Rectal smooth muscle tissue (tissue), 1 donor: ENCODE results near the gene SKI.

Source experiments
- H3K27ac ChIP-seq: one replicate; pipeline ENCODE4 v1.7.0; 2013; ENCODE audit warnings: low read depth, low read length, inconsistent platforms
- H3K27me3 ChIP-seq: one replicate; pipeline ENCODE4 v1.7.0; 2013; ENCODE audit warnings: low read length; ENCODE audit not compliant: control insufficient read depth, insufficient read depth
- H3K36me3 ChIP-seq: one replicate; pipeline ENCODE4 v1.7.0; 2013; ENCODE audit warnings: low read length; ENCODE audit not compliant: control insufficient read depth, insufficient read depth
- H3K4me1 ChIP-seq: one replicate; pipeline ENCODE4 v1.7.0; 2013; ENCODE audit warnings: low read length; ENCODE audit not compliant: control insufficient read depth, insufficient read depth
- H3K4me3 ChIP-seq: one replicate; pipeline ENCODE4 v1.7.0; 2013; ENCODE audit warnings: low read length
- H3K9ac ChIP-seq: one replicate; pipeline ENCODE4 v1.7.0; 2013; ENCODE audit warnings: low read length

Gene SKI

GRCh38 chr1:2307064-2307605, 79.0 kb downstream of the SKI start:
- Histone ChIP-seq H3K27ac (no peak overlapping the region), H3K36me3 (peaks cover 29% of the 10 kb centered on the region)

GRCh38 chr1:2307972-2308371, 79.9 kb downstream of the SKI start:
- Histone ChIP-seq H3K4me3 (no peak overlapping the region), H3K9ac (no peak overlapping the region), H3K4me1 (peaks cover 34% of the 10 kb centered on the region), H3K36me3 (peaks cover 29% of the 10 kb centered on the region), H3K27me3 (no peaks in the 10 kb centered on the region), H3K27ac (no peak overlapping the region)

More at GRCh38 chr1:2307064-2307605, 79.0 kb downstream of the SKI start:
- Histone ChIP-seq H3K27me3 (no peaks in the 10 kb centered on the region), H3K9ac (no peak overlapping the region), H3K4me1 (peaks cover 25% of the 10 kb centered on the region), H3K4me3 (no peak overlapping the region)

- peaks cover 25% of the 10 kb centered on the region for H3K36me3 ChIP-seq
- no peaks in the 10 kb centered on the region for H3K27me3 ChIP-seq
- no peak overlapping the region for H3K9ac ChIP-seq
- no peak overlapping the region for H3K27ac ChIP-seq
- peaks cover 43% of the 10 kb centered on the region for H3K4me1 ChIP-seq
- no peak overlapping the region for H3K4me3 ChIP-seq
These were observed 80.7 kb downstream of the SKI start for GRCh38 chr1:2308844-2309243.

GRCh38 chr1:2310332-2311183, 82.4 kb downstream of the SKI start:
- H3K36me3 ChIP-seq: peaks cover 18% of the 10 kb centered on the region
- H3K9ac ChIP-seq: no peak overlapping the region
- peak overlapping the region; percentile 80 for H3K27ac ChIP-seq
- H3K4me1 ChIP-seq: peaks cover 31% of the 10 kb centered on the region
- H3K27me3 ChIP-seq: no peaks in the 10 kb centered on the region
- H3K4me3 ChIP-seq: no peak overlapping the region

GRCh38 chr1:2311184-2312032, 83.3 kb downstream of the SKI start:
- Histone ChIP-seq H3K4me3 (no peak overlapping the region), H3K36me3 (peaks cover 18% of the 10 kb centered on the region), H3K27me3 (no peaks in the 10 kb centered on the region), H3K27ac (peak overlapping the region; percentile 80), H3K9ac (no peak overlapping the region), H3K4me1 (peaks cover 28% of the 10 kb centered on the region)

GRCh38 chr1:2312160-2312514, 84.0 kb downstream of the SKI start:
- H3K4me3 ChIP-seq: no peak overlapping the region
- H3K36me3 ChIP-seq: peaks cover 15% of the 10 kb centered on the region
- H3K9ac ChIP-seq: no peak overlapping the region
- peaks cover 28% of the 10 kb centered on the region for H3K4me1 ChIP-seq
- H3K27ac ChIP-seq: peak overlapping the region; percentile 80
- H3K27me3 ChIP-seq: no peaks in the 10 kb centered on the region

GRCh38 chr1:2312515-2313301, 84.6 kb downstream of the SKI start:
- Histone ChIP-seq H3K27me3 (no peaks in the 10 kb centered on the region), H3K4me1 (peaks cover 28% of the 10 kb centered on the region), H3K36me3 (peaks cover 14% of the 10 kb centered on the region), H3K9ac (no peak overlapping the region), H3K27ac (peak overlapping the region; percentile 87), H3K4me3 (no peak overlapping the region)

GRCh38 chr1:2313651-2314261, 85.6 kb downstream of the SKI start:
- Histone ChIP-seq H3K9ac (no peak overlapping the region), H3K27ac (peak overlapping the region; percentile 87), H3K4me3 (peak overlapping the region; percentile 36), H3K36me3 (peaks cover 5% of the 10 kb centered on the region), H3K4me1 (peaks cover 32% of the 10 kb centered on the region), H3K27me3 (no peaks in the 10 kb centered on the region)

GRCh38 chr1:2314273-2314802, 86.2 kb downstream of the SKI start:
- Histone ChIP-seq H3K9ac (no peak overlapping the region), H3K27me3 (no peaks in the 10 kb centered on the region), H3K4me3 (peak overlapping the region; percentile 36), H3K36me3 (no peaks in the 10 kb centered on the region), H3K27ac (peak overlapping the region; percentile 87), H3K4me1 (peaks cover 37% of the 10 kb centered on the region)

GRCh38 chr1:2314803-2315673, 86.9 kb downstream of the SKI start:
- Histone ChIP-seq H3K27me3 (no peaks in the 10 kb centered on the region), H3K9ac (no peak overlapping the region), H3K4me1 (peaks cover 39% of the 10 kb centered on the region), H3K27ac (peak overlapping the region; percentile 87), H3K36me3 (no peaks in the 10 kb centered on the region), H3K4me3 (peak overlapping the region; percentile 41)
